H1 (cell line): ENCODE data around the gene NUP210. TPM values are rescaled to one million over a fixed set of nuclear protein-coding genes. Genes with fewer than 3 reads are reported as not detected.

Experiments
- CTCF ChIA-PET: fragments of 300-600 bp; sonication (Branson Sonifier 250); formaldehyde crosslinking; loops from one replicate; lab custom pipeline; 2021; ENCODE audit not compliant: partially characterized antibody; lab: Charles Lee
- POLR2A ChIA-PET: fragments of 300-600 bp; sonication (Branson Sonifier 250); formaldehyde crosslinking; loops from one replicate; lab custom pipeline; 2021; ENCODE audit warnings: inconsistent platforms; ENCODE audit not compliant: partially characterized antibody; lab: Charles Lee
- DNase-seq, 2 experiments: peaks; one replicate each; pipeline versions ENCODE4 v3.0.0 to v3.0.0-alpha.2; 2010 to 2022; ENCODE audit warnings: low spot score in 2 of 2, low read depth in 1 of 2, mixed read lengths in 1 of 2
- FAIRE-seq: peaks from 2 replicates; lab custom pipeline; 2011; peaks lifted over from hg19 to GRCh38; lab: Jason Lieb, UNC
- H2AFZ ChIP-seq: 2 replicates; pipeline ENCODE4 v1.8.1; 2012; ENCODE audit warnings: low read length, inconsistent platforms
- H2AK5ac ChIP-seq: 2 replicates; pipeline ENCODE4 v1.6.1; 2013; ENCODE audit warnings: low read depth, low read length
- H2BK120ac ChIP-seq: replicated peaks from 2 replicates; pipeline ENCODE3; 2013; ENCODE audit warnings: low read depth, low read length, inconsistent platforms
- H2BK12ac ChIP-seq: 2 replicates; pipeline ENCODE4 v1.6.1; 2013; ENCODE audit warnings: low read depth, low read length
- H2BK15ac ChIP-seq: 2 replicates; pipeline ENCODE4 v1.6.1; 2013; ENCODE audit warnings: low read length
- H2BK20ac ChIP-seq: 2 replicates; pipeline ENCODE4 v1.6.1; 2013; ENCODE audit warnings: low read length
- H2BK5ac ChIP-seq: 2 replicates; pipeline ENCODE4 v1.6.1; 2013; ENCODE audit warnings: low read depth, low read length
- H3K14ac ChIP-seq: 2 replicates; pipeline ENCODE4 v1.6.1; 2013; ENCODE audit warnings: inconsistent platforms; ENCODE audit not compliant: insufficient read length
- H3K18ac ChIP-seq: 2 replicates; pipeline ENCODE4 v1.6.1; 2013; ENCODE audit warnings: low read length; ENCODE audit errors: extremely low read depth
- H3K23ac ChIP-seq: 2 replicates; pipeline ENCODE4 v1.6.1; 2013; ENCODE audit warnings: inconsistent platforms; ENCODE audit not compliant: insufficient read length
- H3K23me2 ChIP-seq: 2 replicates; pipeline ENCODE4 v1.6.1; 2013; ENCODE audit warnings: low read depth, low read length
- H3K27ac ChIP-seq: 2 replicates; pipeline ENCODE4 v1.6.1; 2011; ENCODE audit warnings: low read depth, low read length, inconsistent platforms
- H3K27me3 ChIP-seq, 4 experiments: replicated peaks in 1 of 4; 1 replicate in 1 of 4; 2 replicates in 3 of 4; pipeline versions ENCODE4 v1.6.1 to v1.8.1; 2011 to 2013; ENCODE audit warnings: low read length in 3 of 4, mild to moderate bottlenecking in 3 of 4, inconsistent platforms in 2 of 4, mixed read lengths in 2 of 4, moderate library complexity in 1 of 4; ENCODE audit not compliant: control insufficient read depth in 3 of 4, insufficient read depth in 3 of 4; ENCODE audit errors: extremely low read depth in 1 of 4
- H3K36me3 ChIP-seq, 4 experiments: 2 replicates each; pipeline versions ENCODE4 v1.6.1 to v1.8.1; 2011 to 2013; ENCODE audit warnings: mild to moderate bottlenecking in 4 of 4, low read length in 3 of 4, moderate library complexity in 2 of 4, control low read depth in 1 of 4, inconsistent platforms in 1 of 4; ENCODE audit not compliant: insufficient read depth in 4 of 4, control insufficient read depth in 2 of 4
- H3K4ac ChIP-seq: replicated peaks from 2 replicates; pipeline ENCODE3; 2013; ENCODE audit warnings: low read length, low read depth, mixed read lengths, inconsistent platforms; ENCODE audit not compliant: insufficient read length
- H3K4me1 ChIP-seq, 4 experiments: replicated peaks in 1 of 4; 1 replicate in 1 of 4; 2 replicates in 3 of 4; pipeline versions ENCODE4 v1.6.1 to v1.8.1; 2011 to 2013; ENCODE audit warnings: low read length in 3 of 4, inconsistent platforms in 2 of 4, mixed read lengths in 1 of 4; ENCODE audit not compliant: insufficient read depth in 4 of 4, control insufficient read depth in 3 of 4
- H3K4me2 ChIP-seq, 2 experiments: 2 replicates each; pipeline versions ENCODE4 v1.6.1 to v1.8.1; 2011 to 2013; ENCODE audit warnings: low read depth in 2 of 2, low read length in 2 of 2, control low read depth in 1 of 2, inconsistent platforms in 1 of 2, mild to moderate bottlenecking in 1 of 2; ENCODE audit not compliant: insufficient read depth in 1 of 2
- H3K4me3 ChIP-seq, 4 experiments: fragments of 200-600, 300-600 bp in 1 of 4; sonication (generic), shearing (Covaris generic), sonication (Bioruptor Twin) in 1 of 4; 2 replicates each; pipeline versions ENCODE4 v1.5.1 to v1.8.1; 2011 to 2016; ENCODE audit warnings: low read length in 4 of 4, low read depth in 3 of 4, control low read depth in 2 of 4, inconsistent platforms in 2 of 4, mild to moderate bottlenecking in 2 of 4, mixed read lengths in 1 of 4, moderate library complexity in 1 of 4; ENCODE audit not compliant: insufficient read depth in 2 of 4; ENCODE audit errors: extremely low read depth in 1 of 4
- H3K56ac ChIP-seq: replicated peaks from 2 replicates; pipeline ENCODE3; 2013; ENCODE audit warnings: low read depth, mild to moderate bottlenecking, mixed read lengths, low read length, inconsistent platforms; ENCODE audit not compliant: insufficient read length
- H3K79me1 ChIP-seq: 2 replicates; pipeline ENCODE4 v1.6.1; 2013; ENCODE audit warnings: low read depth, low read length, control low read depth
- H3K79me2 ChIP-seq, 2 experiments: 2 replicates each; pipeline versions ENCODE4 v1.6.1 to v1.8.1; 2012 to 2013; ENCODE audit warnings: low read length in 2 of 2, mild to moderate bottlenecking in 2 of 2, inconsistent platforms in 1 of 2; ENCODE audit not compliant: insufficient read depth in 2 of 2, control insufficient read depth in 1 of 2
- H3K9ac ChIP-seq, 4 experiments: replicated peaks in 1 of 4; 1 replicate in 1 of 4; 2 replicates in 3 of 4; pipeline versions ENCODE4 v1.6.1 to v1.8.1; 2011 to 2013; ENCODE audit warnings: low read depth in 3 of 4, low read length in 3 of 4, control low read depth in 2 of 4, mild to moderate bottlenecking in 2 of 4, moderate library complexity in 2 of 4, inconsistent platforms in 1 of 4; ENCODE audit errors: extremely low read depth in 1 of 4
- H3K9me3 ChIP-seq, 2 experiments: 2 replicates each; pipeline versions ENCODE4 v1.6.1 to v1.8.1; 2012 to 2013; ENCODE audit warnings: mild to moderate bottlenecking in 2 of 2, moderate library complexity in 2 of 2, control low read depth in 1 of 2, inconsistent platforms in 1 of 2, low read depth in 1 of 2, low read length in 1 of 2, mixed read lengths in 1 of 2; ENCODE audit not compliant: insufficient read depth in 2 of 2
- H4K20me1 ChIP-seq, 2 experiments: replicated peaks in 1 of 2; 2 replicates each; pipeline versions ENCODE3 to v1.8.1; 2011 to 2013; ENCODE audit warnings: inconsistent platforms in 2 of 2, low read length in 2 of 2, mild to moderate bottlenecking in 1 of 2; ENCODE audit not compliant: insufficient read depth in 2 of 2, control insufficient read depth in 1 of 2
- H4K5ac ChIP-seq: 2 replicates; pipeline ENCODE4 v1.6.1; 2013; ENCODE audit warnings: low read length, low read depth, mixed read lengths, inconsistent platforms; ENCODE audit not compliant: insufficient read length
- H4K8ac ChIP-seq: 2 replicates; pipeline ENCODE4 v1.8.0; 2013; ENCODE audit warnings: mild to moderate bottlenecking, moderate library complexity, low read length, inconsistent platforms; ENCODE audit not compliant: insufficient read depth; ENCODE audit errors: extremely low read depth
- H4K91ac ChIP-seq: replicated peaks from 2 replicates; pipeline ENCODE3; 2013; ENCODE audit warnings: low read length, mixed read lengths, inconsistent platforms; ENCODE audit not compliant: insufficient read length
- ASH2L ChIP-seq: fragments of 200-600, 300-600 bp; sonication (generic); IDR thresholded peaks from one replicate; pipeline ENCODE4 v1.7.1; 2017; ENCODE audit warnings: low read length
- CTBP2 ChIP-seq: IDR thresholded peaks from 2 replicates; pipeline ENCODE4 v1.7.0; 2011; ENCODE audit warnings: borderline replicate concordance, mild to moderate bottlenecking, moderate library complexity, mixed read lengths, low read length; ENCODE audit not compliant: insufficient read depth, insufficient read length
- EZH2 ChIP-seq: fragments of 200-600 bp; sonication (generic); IDR thresholded peaks from 2 replicates; pipeline ENCODE4 v1.7.1; 2012; ENCODE audit warnings: low read depth, mild to moderate bottlenecking, moderate library complexity, low read length, inconsistent platforms; ENCODE audit not compliant: severe bottlenecking
- HDAC2 ChIP-seq, 2 experiments: fragments of 300-600 bp in 1 of 2; sonication (generic) in 1 of 2; IDR thresholded peaks; 2 replicates each; pipeline ENCODE4 v1.6.1; 2011 to 2012; ENCODE audit warnings: low read depth in 2 of 2, low read length in 2 of 2, mild to moderate bottlenecking in 2 of 2, moderate library complexity in 2 of 2, borderline replicate concordance in 1 of 2, inconsistent platforms in 1 of 2
- JUN ChIP-seq: IDR thresholded peaks from 2 replicates; pipeline ENCODE4 v1.6.1; 2011; ENCODE audit warnings: low read depth, mild to moderate bottlenecking, improper control_type of control experiment, low read length
- KDM1A ChIP-seq: fragments of 200-600, 300-600 bp; sonication (generic); IDR thresholded peaks from 2 replicates; pipeline ENCODE4 v1.7.1; 2016; ENCODE audit warnings: mild to moderate bottlenecking, low read length, borderline replicate concordance
- MAX ChIP-seq: IDR thresholded peaks from 2 replicates; pipeline ENCODE4 v1.6.1; 2012; ENCODE audit warnings: inconsistent platforms
- RXRA ChIP-seq: IDR thresholded peaks from 2 replicates; pipeline ENCODE4 v1.6.1; 2011; ENCODE audit warnings: low read depth, mild to moderate bottlenecking, low read length, moderate library complexity; ENCODE audit not compliant: insufficient read depth
- SIRT6 ChIP-seq: IDR thresholded peaks from one replicate; pipeline ENCODE4 v1.7.1; 2012; ENCODE audit warnings: low read length, inconsistent platforms
- SRF ChIP-seq: IDR thresholded peaks from 2 replicates; pipeline ENCODE4 v1.6.1; 2011; ENCODE audit warnings: mild to moderate bottlenecking, low read depth, low read length, moderate library complexity
- TAF7 ChIP-seq: optimal IDR thresholded peaks from 2 replicates; pipeline ENCODE3; 2011; ENCODE audit warnings: low read depth, mild to moderate bottlenecking, inconsistent platforms, low read length, moderate library complexity, borderline replicate concordance
- TCF12 ChIP-seq: IDR thresholded peaks from 2 replicates; pipeline ENCODE4 v1.6.1; 2011; ENCODE audit warnings: low read depth, mild to moderate bottlenecking, low read length
- WGBS, 2 experiments: shearing (Covaris generic) in 1 of 2; methylation state at CpG; one replicate each; pipeline versions ENCODE4 v1.1.6 to v1.1.7; 2013 to 2015; ENCODE audit warnings: low lambda C conversion rate in 2 of 2, mixed read lengths in 2 of 2, inconsistent platforms in 1 of 2, low coverage in 1 of 2, missing lambda C conversion rate in 1 of 2; ENCODE audit not compliant: insufficient replicate concordance in 2 of 2, insufficient coverage in 1 of 2, insufficient read length in 1 of 2; ENCODE audit errors: extremely low coverage in 1 of 2, missing lambda C conversion rate in 1 of 2; 5-methylcytosine and 5-hydroxymethylcytosine counted together
- polyA plus RNA-seq, 7 experiments: library from polyadenylated mRNA; depleted of rRNA in 3 of 7; stranded (reverse) in 5 of 7; unstranded in 2 of 7; fragments of >200 nt in 5 of 7; fragments of 200-250 nt in 2 of 7; gene quantifications; 1 replicate in 5 of 7; 2 replicates in 1 of 7; 4 replicates in 1 of 7; pipeline versions ENCODE4 v1.2.1 to v1.2.3, GENCODE V29; 2011 to 2013; ENCODE audit warnings: missing spikeins in 2 of 7, mixed read lengths in 2 of 7
- total RNA-seq: library from RNA; stranded (reverse); fragmentation: NEBNext Ultra II Directional; extraction: Animal tissue kit (Norgen Biotek cat#: 25700); gene quantifications from 2 replicates; pipeline ENCODE4 v1.2.1, GENCODE V29; 2021

The NUP210 gene
- total and polyA plus RNA-seq, 2 of the 8 experiments (the other 6 are each of a cell fraction or from before 2014, with no cell fraction given): 51.0 to 53.7 TPM

GRCh38 chr3:13275376-13276005 lies 144.6 kb downstream of the NUP210 start:
- Histone ChIP-seq H2BK20ac (no peak overlapping the region), H3K79me1 (no peaks in the 10 kb centered on the region), H4K20me1 (peaks cover 0 to 2% of the 10 kb centered on the region in 2 experiments), H3K4me3 (no peak overlapping the region), H3K9me3 (no peaks in the 10 kb centered on the region), H4K8ac (no peak overlapping the region), H3K23ac (no peak overlapping the region), H2AFZ (no peak overlapping the region), H4K91ac (no peak overlapping the region), H3K4ac (peak overlapping the region; percentile 49), H3K36me3 (no peaks in the 10 kb centered on the region), H4K5ac (no peak overlapping the region), H3K4me2 (no peak overlapping the region), H3K4me1 (peaks cover 0 to 2% (median under 1%) of the 10 kb centered on the region in 4 experiments; a peak in 1 of 7 replicates), H3K79me2 (no peaks in the 10 kb centered on the region), H3K27me3 (peaks cover 0 to under 1% (median 0%) of the 10 kb centered on the region in 4 experiments; a peak in 1 of 7 replicates), H2BK15ac (no peak overlapping the region), H2AK5ac (no peak overlapping the region), H3K23me2 (no peaks in the 10 kb centered on the region), H2BK5ac (no peak overlapping the region), H3K18ac (no peak overlapping the region), H3K56ac (no peak overlapping the region), H3K14ac (no peak overlapping the region), H2BK120ac (no peak overlapping the region), H3K9ac (no peak overlapping the region), H2BK12ac (0 out of 2 replicates have a peak overlapping the region, but pooled peaks have one; percentile 27), H3K27ac (no peak overlapping the region)
- DNase-seq (no peak), FAIRE-seq (no peak)
- ChIA-PET CTCF (interaction anchor here (0.6 to 1.8 kb wide), 6 partner anchors 8 to 121 kb away, joined by 3 to 6 read pairs (median 3); no protein-coding TSS in a partner anchor), POLR2A (interaction anchor here (0.7 kb wide), 1 partner anchor 113 kb away, joined by 3 read pairs; no protein-coding TSS in a partner anchor)
- WGBS, 2 experiments: 93% methylated on average over 14 of the region's 14 CpGs; no CpG with 5 or more reads in 1 of the 2 experiments
- TF ChIP-seq MAX (no peak), ASH2L (no peak), KDM1A (no peak), SIRT6 (no peak), TCF12 (no peak), HDAC2 (IDR thresholded peaks at IDR 0.05; ENCODE audit: borderline replicate concordance in 1 of 2, low read depth in 2 of 2, low read length in 2 of 2) (no peak), EZH2 (no peak), CTBP2 (no peak), JUN (no peak), TAF7 (no peak), RXRA (no peak), SRF (no peak)
